Measurements from ENCODE around the gene IL2RA. TPM values are rescaled to one million over a fixed set of nuclear protein-coding genes. Genes with fewer than 3 reads are reported as not detected.

IL2RA gene
- total and polyA plus RNA-seq, 2 experiments from 2014 or later = not detected

DNA sequence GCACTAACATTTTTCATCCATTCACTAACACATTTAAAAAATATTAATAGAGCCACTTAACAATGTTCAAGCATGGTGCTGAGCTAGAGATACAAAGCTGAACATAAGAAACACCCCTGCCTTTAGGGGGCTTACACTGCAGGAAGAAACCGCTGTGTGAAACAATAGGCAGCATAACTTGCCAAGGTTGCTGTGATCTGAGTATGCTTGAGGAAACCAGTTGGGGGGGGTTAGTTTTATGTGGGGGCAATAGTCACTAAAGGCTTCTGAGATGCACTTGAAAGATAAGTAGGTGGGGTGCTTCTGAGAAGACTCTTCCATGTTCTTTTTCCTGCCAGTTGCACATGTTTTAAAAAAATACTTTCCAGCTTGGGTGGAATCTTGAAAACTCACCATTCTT lies 29.5 kb upstream of the IL2RA start:
- H3K27me3 Mint-ChIP-seq (ENCODE audit: insufficient read depth, low read depth, poor library complexity) = peaks cover 13% of the 10 kb centered on the region
- H3K27ac Mint-ChIP-seq = peak overlapping the region; percentile 49; the same call in 1 of the 2 replicates
- Histone ChIP-seq H3K4me3 (peak overlapping the region; percentile 9; the same call in 1 of the 2 replicates), H3K36me3 (ENCODE audit: insufficient read depth) (no peaks in the 10 kb centered on the region), H2AFZ (no peak overlapping the region), H4K20me1 (replicated peaks; ENCODE audit: insufficient read depth) (peaks cover 57% of the 10 kb centered on the region), H3K4me1 (ENCODE audit: insufficient read depth) (peaks cover 41% of the 10 kb centered on the region), H3K4me2 (peak overlapping the region; percentile 39), H3K27me3 (ENCODE audit: insufficient read depth) (no peaks in the 10 kb centered on the region; the same call in 1 of the 2 replicates), H3K79me2 (replicated peaks; ENCODE audit: insufficient read depth) (peaks cover 74% of the 10 kb centered on the region), H3K27ac (ENCODE audit: low read depth) (0 out of 2 replicates have a peak overlapping the region, but pooled peaks have one; percentile 5), H3F3A (replicated peaks; ENCODE audit: low read depth) (no peaks in the 10 kb centered on the region), H3K9me2 (ENCODE audit: insufficient read depth) (no peaks in the 10 kb centered on the region)
- no peaks in the 10 kb centered on the region; the same call in 2 of the 3 replicates for H3K36me3 Mint-ChIP-seq (ENCODE audit: low read depth)
- DNase-seq (ENCODE audit: low spot score) (no peak), ATAC-seq (no peak)
- no peak for TF ChIP-seq ZNF462 (CRISPR knock-in tag; IDR thresholded peaks at IDR 0.05)
- TF ChIP-seq STAT1 (IDR thresholded peaks at IDR 0.05; ENCODE audit: unreplicated experiment) = no peak
- TF ChIP-seq JUNB (IDR thresholded peaks at IDR 0.05; ENCODE audit: unreplicated experiment) = no peak
- TF ChIP-seq REST (IDR thresholded peaks at IDR 0.05; ENCODE audit: unreplicated experiment) = no peak
- no peak for TF ChIP-seq ZNF114 (CRISPR knock-in tag; IDR thresholded peaks at IDR 0.05)
- TF ChIP-seq, protein P1, sequence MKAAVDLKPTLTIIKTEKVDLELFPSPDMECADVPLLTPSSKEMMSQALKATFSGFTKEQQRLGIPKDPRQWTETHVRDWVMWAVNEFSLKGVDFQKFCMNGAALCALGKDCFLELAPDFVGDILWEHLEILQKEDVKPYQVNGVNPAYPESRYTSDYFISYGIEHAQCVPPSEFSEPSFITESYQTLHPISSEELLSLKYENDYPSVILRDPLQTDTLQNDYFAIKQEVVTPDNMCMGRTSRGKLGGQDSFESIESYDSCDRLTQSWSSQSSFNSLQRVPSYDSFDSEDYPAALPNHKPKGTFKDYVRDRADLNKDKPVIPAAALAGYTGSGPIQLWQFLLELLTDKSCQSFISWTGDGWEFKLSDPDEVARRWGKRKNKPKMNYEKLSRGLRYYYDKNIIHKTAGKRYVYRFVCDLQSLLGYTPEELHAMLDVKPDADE (IDR thresholded peaks at IDR 0.05) = no peak
- TF ChIP-seq EZH2phosphoT487 (IDR thresholded peaks at IDR 0.05; ENCODE audit: unreplicated experiment) = no peak
- TF ChIP-seq ZNF331 (CRISPR knock-in tag; IDR thresholded peaks at IDR 0.05; ENCODE audit: low read depth) = no peak
- no peak for TF ChIP-seq CREB1 (CRISPR knock-in tag; IDR thresholded peaks at IDR 0.05; ENCODE audit: low read depth)
- no peak for TF ChIP-seq NANOG (IDR thresholded peaks at IDR 0.05; ENCODE audit: borderline replicate concordance)
- TF ChIP-seq POLR2AphosphoS5 (IDR thresholded peaks at IDR 0.05; ENCODE audit: low read depth) = no peak
- no peak for TF ChIP-seq EZH2 (IDR thresholded peaks at IDR 0.05; ENCODE audit: low read depth, unreplicated experiment)
- TF ChIP-seq CTCF (conservative IDR thresholded peaks at IDR 0.05; ENCODE audit: low read depth in 2 of 2) = no peak
- H3K4me1 Mint-ChIP-seq = peaks cover 64% of the 10 kb centered on the region
- no peaks in the 10 kb centered on the region for H3K9me3 Mint-ChIP-seq
- peak overlapping the region; percentile 58 for H3K4me3 Mint-ChIP-seq

Measured in GM23338 (cell line).